ENCODE data around the gene CDH10. TPM values are rescaled to one million over a fixed set of nuclear protein-coding genes. Genes with fewer than 3 reads are reported as not detected.

CDH10 gene
- 0.08 TPM for polyA plus RNA-seq (2013)

GRCh38 chr5:24644761-24645160 is at the start of gene CDH10:
Gene CDH10, minus strand, starts transcription at chr5:24644978. Its CDS starts 51,488 bp downstream, at chr5:24593490.
- ChIA-PET CTCF (interaction anchor here (0.6 to 0.7 kb wide), 2 partner anchors 477 to 1379 kb away, joined by 3 to 4 read pairs; no protein-coding TSS in a partner anchor), POLR2A (no interaction called here)
- Histone ChIP-seq H3K27ac (ENCODE audit: insufficient read depth in 1 of 2, low read depth in 1 of 2, low read length in 2 of 2, poor library complexity in 1 of 2, severe bottlenecking in 2 of 2) (no peak within 1 kb of the TSS), H3K4me3 (ENCODE audit: control insufficient read depth in 1 of 7, extremely low read depth in 1 of 7, insufficient read depth in 4 of 7, low read depth in 2 of 7, low read length in 6 of 7) (peak within 1 kb of the TSS in 3 of 7 experiments; percentile 49 to 55 (median 52)), H3K27me3 (replicated peaks in 2 of 5; ENCODE audit: control insufficient read depth in 4 of 5, insufficient read depth in 5 of 5, low read length in 4 of 5) (peaks cover 0 to 21% (median 3%) of the 10 kb centered on the region in 5 experiments), H3K4me1 (ENCODE audit: control extremely low read depth in 1 of 4, control insufficient read depth in 4 of 4, insufficient read depth in 4 of 4, low read length in 3 of 4) (peaks cover 0 to 7% (median 4%) of the 10 kb centered on the region in 4 experiments), H3K36me3 (ENCODE audit: control insufficient read depth in 4 of 4, insufficient read depth in 4 of 4, low read length in 3 of 4) (no peaks in the 10 kb centered on the region), H3K9me3 (ENCODE audit: control extremely low read depth in 1 of 5, control insufficient read depth in 4 of 5, insufficient read depth in 2 of 5, low read depth in 1 of 5, low read length in 4 of 5) (no peaks in the 10 kb centered on the region)
- 3% methylated on average over 6 of the region's 14 CpGs for WGBS (ENCODE audit: insufficient coverage)
- DNase-seq: peak in 2 of 3 donors; percentile 12 to 32

- Histone ChIP-seq H3K27me3 (replicated peaks in 2 of 5; ENCODE audit: control insufficient read depth in 4 of 5, insufficient read depth in 5 of 5, low read length in 4 of 5) (no peaks in the 10 kb centered on the region), H3K9me3 (ENCODE audit: control extremely low read depth in 1 of 5, control insufficient read depth in 4 of 5, insufficient read depth in 2 of 5, low read depth in 1 of 5, low read length in 4 of 5) (no peaks in the 10 kb centered on the region), H3K4me3 (ENCODE audit: control insufficient read depth in 1 of 7, extremely low read depth in 1 of 7, insufficient read depth in 4 of 7, low read depth in 2 of 7, low read length in 6 of 7) (no peak overlapping the region), H3K27ac (ENCODE audit: insufficient read depth in 1 of 2, low read depth in 1 of 2, low read length in 2 of 2, poor library complexity in 1 of 2, severe bottlenecking in 2 of 2) (no peak overlapping the region), H3K4me1 (ENCODE audit: control extremely low read depth in 1 of 4, control insufficient read depth in 4 of 4, insufficient read depth in 4 of 4, low read length in 3 of 4) (no peaks in the 10 kb centered on the region), H3K36me3 (ENCODE audit: control insufficient read depth in 4 of 4, insufficient read depth in 4 of 4, low read length in 3 of 4) (no peaks in the 10 kb centered on the region)
- ChIA-PET CTCF (no interaction called here), POLR2A (no interaction called here)
- no peak for DNase-seq
Observed at GRCh38 chr5:24693609-24694008, 48.8 kb upstream of the CDH10 start.

- POLR2A ChIA-PET: no interaction called here
Observed at GRCh38 chr5:24691074-24691473, 46.3 kb upstream of the CDH10 start.

GRCh38 chr5:24681106-24681505 is 36.3 kb upstream of the CDH10 start:
- POLR2A ChIA-PET: no interaction called here
- H3K36me3 ChIP-seq (ENCODE audit: control insufficient read depth in 4 of 4, insufficient read depth in 4 of 4, low read length in 3 of 4): no peaks in the 10 kb centered on the region
- H3K4me3 ChIP-seq (ENCODE audit: control insufficient read depth in 1 of 7, extremely low read depth in 1 of 7, insufficient read depth in 4 of 7, low read depth in 2 of 7, low read length in 6 of 7): no peak overlapping the region
- H3K4me1 ChIP-seq (ENCODE audit: control extremely low read depth in 1 of 4, control insufficient read depth in 4 of 4, insufficient read depth in 4 of 4, low read length in 3 of 4): no peaks in the 10 kb centered on the region
- H3K27me3 ChIP-seq (replicated peaks in 2 of 5; ENCODE audit: control insufficient read depth in 4 of 5, insufficient read depth in 5 of 5, low read length in 4 of 5): no peaks in the 10 kb centered on the region
- DNase-seq: no peak
- peaks cover 0 to 4% (median under 1%) of the 10 kb centered on the region in 5 experiments for H3K9me3 ChIP-seq (ENCODE audit: control extremely low read depth in 1 of 5, control insufficient read depth in 4 of 5, insufficient read depth in 2 of 5, low read depth in 1 of 5, low read length in 4 of 5)
- WGBS (ENCODE audit: insufficient coverage): 27% methylated on average over 1 of the region's 1 CpG
- CTCF ChIA-PET: no interaction called here
- H3K27ac ChIP-seq (ENCODE audit: insufficient read depth in 1 of 2, low read depth in 1 of 2, low read length in 2 of 2, poor library complexity in 1 of 2, severe bottlenecking in 2 of 2): no peak overlapping the region

More at GRCh38 chr5:24691074-24691473, 46.3 kb upstream of the CDH10 start:
- Histone ChIP-seq H3K9me3 (ENCODE audit: control extremely low read depth in 1 of 5, control insufficient read depth in 4 of 5, insufficient read depth in 2 of 5, low read depth in 1 of 5, low read length in 4 of 5) (peaks cover 0 to 12% (median 10%) of the 10 kb centered on the region in 5 experiments), H3K4me3 (ENCODE audit: control insufficient read depth in 1 of 7, extremely low read depth in 1 of 7, insufficient read depth in 4 of 7, low read depth in 2 of 7, low read length in 6 of 7) (no peak overlapping the region), H3K36me3 (ENCODE audit: control insufficient read depth in 4 of 4, insufficient read depth in 4 of 4, low read length in 3 of 4) (no peaks in the 10 kb centered on the region), H3K27me3 (replicated peaks in 2 of 5; ENCODE audit: control insufficient read depth in 4 of 5, insufficient read depth in 5 of 5, low read length in 4 of 5) (no peaks in the 10 kb centered on the region), H3K4me1 (ENCODE audit: control extremely low read depth in 1 of 4, control insufficient read depth in 4 of 4, insufficient read depth in 4 of 4, low read length in 3 of 4) (no peaks in the 10 kb centered on the region), H3K27ac (ENCODE audit: insufficient read depth in 1 of 2, low read depth in 1 of 2, low read length in 2 of 2, poor library complexity in 1 of 2, severe bottlenecking in 2 of 2) (no peak overlapping the region)
- no peak for DNase-seq
- CTCF ChIA-PET: no interaction called here
- 100% methylated on average over 3 of the region's 4 CpGs for WGBS (ENCODE audit: insufficient coverage)

GRCh38 chr5:24668050-24668449 is 23.3 kb upstream of the CDH10 start:
- CTCF ChIA-PET: no interaction called here

GRCh38 chr5:24649531-24649930 is 4.8 kb upstream of the CDH10 start:
- CTCF ChIA-PET: no interaction called here
- DNase-seq: no peak
- WGBS (ENCODE audit: insufficient coverage): 88% methylated on average over 3 of the region's 3 CpGs

More at GRCh38 chr5:24668050-24668449, 23.3 kb upstream of the CDH10 start:
- Histone ChIP-seq H3K4me3 (ENCODE audit: control insufficient read depth in 1 of 7, extremely low read depth in 1 of 7, insufficient read depth in 4 of 7, low read depth in 2 of 7, low read length in 6 of 7) (no peak overlapping the region), H3K27me3 (replicated peaks in 2 of 5; ENCODE audit: control insufficient read depth in 4 of 5, insufficient read depth in 5 of 5, low read length in 4 of 5) (peaks cover 0 to 2% (median 0%) of the 10 kb centered on the region in 5 experiments), H3K4me1 (ENCODE audit: control extremely low read depth in 1 of 4, control insufficient read depth in 4 of 4, insufficient read depth in 4 of 4, low read length in 3 of 4) (no peaks in the 10 kb centered on the region), H3K27ac (ENCODE audit: insufficient read depth in 1 of 2, low read depth in 1 of 2, low read length in 2 of 2, poor library complexity in 1 of 2, severe bottlenecking in 2 of 2) (no peak overlapping the region), H3K36me3 (ENCODE audit: control insufficient read depth in 4 of 4, insufficient read depth in 4 of 4, low read length in 3 of 4) (no peaks in the 10 kb centered on the region), H3K9me3 (ENCODE audit: control extremely low read depth in 1 of 5, control insufficient read depth in 4 of 5, insufficient read depth in 2 of 5, low read depth in 1 of 5, low read length in 4 of 5) (no peaks in the 10 kb centered on the region)
- POLR2A ChIA-PET: interaction anchor here (0.5 kb wide), 1 partner anchor 307 kb away, joined by 3 read pairs; no protein-coding TSS in a partner anchor
- no CpG with 5 or more reads among the region's 4 CpGs for WGBS (ENCODE audit: insufficient coverage)
- no peak for DNase-seq

GRCh38 chr5:24646915-24647314 is 2.1 kb upstream of the CDH10 start:
- CTCF ChIA-PET: no interaction called here
- Histone ChIP-seq H3K36me3 (ENCODE audit: control insufficient read depth in 4 of 4, insufficient read depth in 4 of 4, low read length in 3 of 4) (no peaks in the 10 kb centered on the region), H3K4me3 (ENCODE audit: control insufficient read depth in 1 of 7, extremely low read depth in 1 of 7, insufficient read depth in 4 of 7, low read depth in 2 of 7, low read length in 6 of 7) (no peak overlapping the region), H3K4me1 (ENCODE audit: control extremely low read depth in 1 of 4, control insufficient read depth in 4 of 4, insufficient read depth in 4 of 4, low read length in 3 of 4) (peaks cover 0 to 7% (median 4%) of the 10 kb centered on the region in 4 experiments), H3K27ac (ENCODE audit: insufficient read depth in 1 of 2, low read depth in 1 of 2, low read length in 2 of 2, poor library complexity in 1 of 2, severe bottlenecking in 2 of 2) (no peak overlapping the region), H3K27me3 (replicated peaks in 2 of 5; ENCODE audit: control insufficient read depth in 4 of 5, insufficient read depth in 5 of 5, low read length in 4 of 5) (peaks cover 0 to 21% (median 3%) of the 10 kb centered on the region in 5 experiments), H3K9me3 (ENCODE audit: control extremely low read depth in 1 of 5, control insufficient read depth in 4 of 5, insufficient read depth in 2 of 5, low read depth in 1 of 5, low read length in 4 of 5) (no peaks in the 10 kb centered on the region)
- WGBS (ENCODE audit: insufficient coverage): no CpG with 5 or more reads among the region's 1 CpG
- no peak for DNase-seq
- POLR2A ChIA-PET: no interaction called here

More at GRCh38 chr5:24649531-24649930, 4.8 kb upstream of the CDH10 start:
- Histone ChIP-seq H3K9me3 (ENCODE audit: control extremely low read depth in 1 of 5, control insufficient read depth in 4 of 5, insufficient read depth in 2 of 5, low read depth in 1 of 5, low read length in 4 of 5) (no peaks in the 10 kb centered on the region), H3K4me1 (ENCODE audit: control extremely low read depth in 1 of 4, control insufficient read depth in 4 of 4, insufficient read depth in 4 of 4, low read length in 3 of 4) (peaks cover 0 to 6% (median 4%) of the 10 kb centered on the region in 4 experiments), H3K27me3 (replicated peaks in 2 of 5; ENCODE audit: control insufficient read depth in 4 of 5, insufficient read depth in 5 of 5, low read length in 4 of 5) (peaks cover 0 to 10% (median 3%) of the 10 kb centered on the region in 5 experiments), H3K4me3 (ENCODE audit: control insufficient read depth in 1 of 7, extremely low read depth in 1 of 7, insufficient read depth in 4 of 7, low read depth in 2 of 7, low read length in 6 of 7) (no peak overlapping the region), H3K27ac (ENCODE audit: insufficient read depth in 1 of 2, low read depth in 1 of 2, low read length in 2 of 2, poor library complexity in 1 of 2, severe bottlenecking in 2 of 2) (no peak overlapping the region), H3K36me3 (ENCODE audit: control insufficient read depth in 4 of 4, insufficient read depth in 4 of 4, low read length in 3 of 4) (no peaks in the 10 kb centered on the region)
- POLR2A ChIA-PET: no interaction called here
